Neutrophil (primary cell): ENCODE measurements around the gene TUBGCP5.

Source experiments
- H3K27ac ChIP-seq: fragments of 200-600 bp; sonication (generic); 2 replicates; pipeline ENCODE4 v1.5.1; 2016; ENCODE audit warnings: mild to moderate bottlenecking, moderate library complexity
- H3K27me3 ChIP-seq: fragments of 200-600 bp; sonication (generic); 2 replicates; pipeline ENCODE4 v1.6.0; 2016; ENCODE audit warnings: mild to moderate bottlenecking
- H3K36me3 ChIP-seq: fragments of 200-600 bp; sonication (generic); 2 replicates; pipeline ENCODE4 v1.5.1; 2017
- H3K4me1 ChIP-seq, 2 experiments: fragments of 200-600 bp in 1 of 2; sonication (generic) in 1 of 2; 1 replicate in 1 of 2; 2 replicates in 1 of 2; pipeline versions ENCODE4 v1.5.1 to v1.6.1; 2013 to 2016; ENCODE audit warnings: low read depth in 1 of 2, low read length in 1 of 2, mild to moderate bottlenecking in 1 of 2, moderate library complexity in 1 of 2; ENCODE audit not compliant: control insufficient read depth in 1 of 2, insufficient read depth in 1 of 2
- H3K4me3 ChIP-seq, 2 experiments: fragments of 200-600 bp in 1 of 2; sonication (generic) in 1 of 2; 1 replicate in 1 of 2; 2 replicates in 1 of 2; pipeline ENCODE4 v1.5.1; 2013 to 2016; ENCODE audit warnings: low read depth in 1 of 2, low read length in 1 of 2, mild to moderate bottlenecking in 1 of 2, moderate library complexity in 1 of 2
- H3K9me3 ChIP-seq: fragments of 200-600 bp; sonication (generic); 2 replicates; pipeline ENCODE4 v1.5.1; 2016
- CTCF ChIP-seq: fragments of 200-600 bp; sonication (generic); IDR thresholded peaks from 2 replicates; pipeline ENCODE4 v1.5.1; 2016; ENCODE audit warnings: antibody characterized with exemption

The TUBGCP5 gene

DNA sequence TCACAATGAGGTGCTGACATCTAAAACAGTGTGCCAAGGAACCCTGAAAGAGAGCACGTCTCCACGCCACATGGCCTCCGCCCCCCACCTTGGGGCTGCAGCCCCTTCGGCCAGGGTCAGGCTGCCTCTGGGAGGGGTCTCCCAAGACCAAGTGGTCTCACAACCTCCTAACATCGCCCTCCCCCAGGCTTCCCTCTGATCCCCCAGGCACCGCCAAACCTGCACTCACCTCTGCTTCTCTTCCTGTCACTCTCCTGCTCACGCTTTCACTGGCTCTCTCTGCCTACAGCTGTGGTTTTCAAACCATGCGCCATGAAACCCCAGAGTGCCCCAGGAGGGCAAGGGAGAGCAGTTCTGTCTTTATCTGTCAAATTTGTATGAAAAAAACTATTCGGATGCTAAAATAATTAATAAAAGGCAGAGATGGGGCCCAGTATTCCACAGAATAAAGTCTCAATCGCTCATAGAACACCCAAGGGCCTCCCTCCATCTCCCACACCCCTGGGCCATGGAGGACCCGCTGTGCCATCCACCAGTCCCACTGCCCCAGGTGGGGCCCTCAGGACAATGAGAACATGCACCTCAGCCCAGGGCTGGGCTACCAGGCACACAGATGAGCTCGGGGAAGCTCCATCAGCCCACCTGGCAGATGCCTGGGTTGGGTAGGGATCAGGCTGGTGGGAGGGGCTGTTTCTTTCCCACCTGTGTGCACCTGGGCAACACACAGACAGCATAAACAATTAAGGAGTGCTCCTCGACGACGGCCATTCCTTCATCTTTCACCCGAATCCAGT, 80.7 kb downstream of the TUBGCP5 start:
- H3K9me3 ChIP-seq: no peaks in the 10 kb centered on the region
- no peaks in the 10 kb centered on the region for H3K27me3 ChIP-seq
- H3K4me3 ChIP-seq: no peak overlapping the region
- no peak overlapping the region for H3K27ac ChIP-seq
- H3K36me3 ChIP-seq: no peaks in the 10 kb centered on the region
- no peaks in the 10 kb centered on the region for H3K4me1 ChIP-seq
- no peak for TF ChIP-seq CTCF

DNA sequence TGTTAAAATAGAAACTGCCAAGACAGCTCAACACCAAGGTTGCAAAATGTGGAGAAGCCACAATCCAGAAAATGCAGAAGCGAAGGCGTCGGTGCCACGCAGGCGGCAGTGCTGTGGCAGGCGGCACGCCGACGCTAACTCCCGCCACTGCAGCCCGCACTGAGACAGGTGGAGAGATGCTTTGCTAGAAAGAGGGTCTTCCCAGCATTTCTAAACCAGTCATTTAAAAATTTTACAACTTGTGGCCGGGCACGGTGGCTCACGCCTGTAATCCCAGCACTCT, 82.5 kb downstream of the TUBGCP5 start:
- no peaks in the 10 kb centered on the region for H3K4me1 ChIP-seq

GRCh38 chr15:22956257-22956977, 83.0 kb downstream of the TUBGCP5 start:
- TF ChIP-seq CTCF: no peak
- Histone ChIP-seq H3K9me3 (no peaks in the 10 kb centered on the region), H3K36me3 (no peaks in the 10 kb centered on the region), H3K27me3 (no peaks in the 10 kb centered on the region), H3K27ac (no peak overlapping the region), H3K4me3 (no peak overlapping the region), H3K4me1 (no peaks in the 10 kb centered on the region)

More for the DNA sequence above, 82.5 kb downstream of the TUBGCP5 start:
- Histone ChIP-seq H3K9me3 (no peaks in the 10 kb centered on the region), H3K4me3 (no peak overlapping the region), H3K36me3 (no peaks in the 10 kb centered on the region), H3K27ac (no peak overlapping the region), H3K27me3 (no peaks in the 10 kb centered on the region)
- no peak for TF ChIP-seq CTCF

DNA sequence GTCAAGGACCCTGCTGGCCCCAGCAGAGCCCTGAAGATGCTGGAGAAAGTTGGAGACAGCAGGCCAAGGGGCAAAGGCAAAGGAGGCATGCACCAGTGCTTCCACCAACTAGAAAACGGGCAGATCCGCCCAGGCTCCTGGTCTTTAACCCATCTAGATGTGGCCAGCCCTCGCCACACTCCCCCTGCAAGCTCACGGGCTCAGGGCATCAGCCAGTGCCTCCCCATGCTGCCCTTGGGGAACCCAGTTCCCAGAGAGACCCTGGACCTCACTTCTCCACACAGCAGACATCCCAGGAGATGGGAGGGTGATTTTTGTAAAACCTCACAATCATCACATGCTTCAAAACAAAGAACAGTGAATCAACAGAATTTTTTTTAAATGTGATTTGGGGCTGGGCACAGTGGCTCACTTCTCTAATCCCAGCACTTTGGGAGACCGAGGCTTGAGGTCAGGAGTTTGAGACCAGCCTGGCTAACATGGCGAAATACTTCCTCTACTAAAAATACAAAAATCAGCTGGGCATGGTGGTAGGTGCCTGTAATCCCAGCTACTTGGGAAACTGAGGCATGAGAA, 83.7 kb downstream of the TUBGCP5 start:
- Histone ChIP-seq H3K4me1 (no peaks in the 10 kb centered on the region), H3K27ac (no peak overlapping the region), H3K4me3 (no peak overlapping the region), H3K27me3 (no peaks in the 10 kb centered on the region), H3K9me3 (no peaks in the 10 kb centered on the region), H3K36me3 (no peaks in the 10 kb centered on the region)
- TF ChIP-seq CTCF: no peak

DNA sequence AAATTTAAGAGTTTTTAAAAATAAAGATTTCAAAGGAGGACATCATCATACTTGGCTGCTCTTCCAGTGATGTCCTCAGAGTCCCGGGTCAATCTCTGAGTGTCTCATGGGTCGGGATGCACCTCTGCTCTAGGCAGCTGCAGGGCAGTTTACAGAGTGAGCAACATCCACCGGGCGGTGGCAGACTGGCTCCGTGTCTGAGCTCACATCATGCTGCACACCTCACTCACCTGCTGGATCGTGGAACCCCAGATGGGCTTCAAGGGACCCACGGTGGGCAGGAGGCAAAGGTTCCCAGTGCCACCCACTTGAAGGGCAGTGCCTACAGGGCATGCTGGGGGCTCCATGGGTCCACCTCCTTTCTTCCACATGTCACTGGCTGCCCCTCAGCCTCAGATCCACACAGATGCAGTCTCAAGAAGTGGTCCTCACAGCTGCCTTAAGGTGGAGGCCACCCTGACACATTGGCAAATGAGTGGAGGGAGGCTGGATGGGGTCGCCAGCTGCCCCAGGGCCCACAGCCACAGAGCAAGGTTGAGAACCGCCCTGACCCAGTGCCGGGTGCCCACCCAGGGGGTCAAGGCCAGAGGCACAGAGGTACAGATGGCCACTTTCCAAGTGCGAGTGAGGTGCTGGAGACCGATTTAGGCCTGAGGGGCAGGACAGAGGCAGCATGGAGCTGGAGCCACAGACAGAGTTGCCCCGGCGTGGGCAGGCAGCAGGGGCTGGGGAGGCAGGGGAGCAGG, 84.4 kb downstream of the TUBGCP5 start:
- H3K4me3 ChIP-seq: no peak overlapping the region
- TF ChIP-seq CTCF: no peak
- H3K9me3 ChIP-seq: no peaks in the 10 kb centered on the region
- no peak overlapping the region for H3K27ac ChIP-seq
- no peaks in the 10 kb centered on the region for H3K27me3 ChIP-seq
- H3K4me1 ChIP-seq: no peaks in the 10 kb centered on the region
- H3K36me3 ChIP-seq: no peaks in the 10 kb centered on the region
